Astrocyte (in vitro differentiated cells and primary cell): ENCODE results near the gene ENG. TPM values are rescaled to one million over a fixed set of nuclear protein-coding genes. Genes with fewer than 3 reads are reported as not detected.

ENCODE experiments used
- DNase-seq: peaks from one replicate; pipeline ENCODE4 v3.0.0-alpha.2; 2010; ENCODE audit warnings: low read depth
- FAIRE-seq: peaks from 2 replicates; lab custom pipeline; 2011; peaks lifted over from hg19 to GRCh38; lab: Jason Lieb, UNC
- H2AFZ ChIP-seq: 2 replicates; pipeline ENCODE4 v1.6.0; 2012; ENCODE audit warnings: low read depth, low read length, inconsistent platforms
- H3K27ac ChIP-seq: 2 replicates; pipeline ENCODE4 v1.5.1; 2011; ENCODE audit warnings: low read depth, low read length, inconsistent platforms
- H3K27me3 ChIP-seq: 2 replicates; pipeline ENCODE4 v1.6.0; 2011; ENCODE audit warnings: low read length, inconsistent platforms; ENCODE audit not compliant: insufficient read depth
- H3K36me3 ChIP-seq: 2 replicates; pipeline ENCODE4 v1.5.1; 2011; ENCODE audit warnings: low read length, inconsistent platforms; ENCODE audit not compliant: insufficient read depth
- H3K4me1 ChIP-seq: 2 replicates; pipeline ENCODE4 v1.5.1; 2011; ENCODE audit warnings: low read length, inconsistent platforms; ENCODE audit not compliant: insufficient read depth
- H3K4me2 ChIP-seq: 2 replicates; pipeline ENCODE4 v1.6.0; 2012; ENCODE audit warnings: low read length, inconsistent platforms
- H3K4me3 ChIP-seq: 2 replicates; pipeline ENCODE4 v1.5.1; 2011; ENCODE audit warnings: low read depth, mild to moderate bottlenecking, low read length, inconsistent platforms; ENCODE audit not compliant: insufficient read depth
- H3K79me2 ChIP-seq: 2 replicates; pipeline ENCODE4 v1.6.0; 2012; ENCODE audit warnings: mild to moderate bottlenecking, low read length, inconsistent platforms; ENCODE audit not compliant: insufficient read depth
- H3K9ac ChIP-seq: 2 replicates; pipeline ENCODE4 v1.6.0; 2012; ENCODE audit warnings: mild to moderate bottlenecking, low read length, inconsistent platforms
- H3K9me3 ChIP-seq: 2 replicates; pipeline ENCODE4 v1.5.1; 2012; ENCODE audit warnings: low read depth, mild to moderate bottlenecking, low read length, inconsistent platforms; ENCODE audit not compliant: insufficient read depth
- H4K20me1 ChIP-seq: 2 replicates; pipeline ENCODE4 v1.6.0; 2012; ENCODE audit warnings: low read length, inconsistent platforms; ENCODE audit not compliant: insufficient read depth
- H3K27ac Mint-ChIP-seq: one replicate; pipeline ENCODE4 v1.8.0; 2021; ENCODE audit warnings: mild to moderate bottlenecking, mixed read lengths; ENCODE audit not compliant: unreplicated experiment
- H3K27me3 Mint-ChIP-seq: one replicate; pipeline ENCODE4 v1.8.0; 2021; ENCODE audit warnings: low read depth, mixed read lengths; ENCODE audit not compliant: unreplicated experiment
- H3K36me3 Mint-ChIP-seq: one replicate; pipeline ENCODE4 v1.8.0; 2021; ENCODE audit warnings: low read depth, mixed read lengths; ENCODE audit not compliant: unreplicated experiment
- H3K4me1 Mint-ChIP-seq: one replicate; pipeline ENCODE4 v1.8.0; 2021; ENCODE audit warnings: low read depth, mixed read lengths; ENCODE audit not compliant: unreplicated experiment
- H3K4me3 Mint-ChIP-seq: one replicate; pipeline ENCODE4 v1.8.0; 2021; ENCODE audit warnings: mild to moderate bottlenecking, moderate library complexity, mixed read lengths; ENCODE audit not compliant: unreplicated experiment
- H3K9me3 Mint-ChIP-seq: one replicate; pipeline ENCODE4 v1.8.0; 2021; ENCODE audit warnings: mild to moderate bottlenecking, mixed read lengths; ENCODE audit not compliant: unreplicated experiment
- EZH2 ChIP-seq: IDR thresholded peaks from 2 replicates; pipeline ENCODE4 v1.6.1; 2012; ENCODE audit warnings: mild to moderate bottlenecking, low read length, inconsistent platforms; ENCODE audit not compliant: insufficient read depth
- total RNA-seq: library from RNA; stranded (reverse); gene quantifications from 2 replicates; pipeline ENCODE4 v1.2.1, GENCODE V29; 2021
- TF ChIP-seq, protein P1 (sequence below): IDR thresholded peaks from 2 replicates; pipeline ENCODE4 v1.5.1; 2011; ENCODE audit warnings: low read depth, mild to moderate bottlenecking, inconsistent platforms, low read length, moderate library complexity; ENCODE audit not compliant: insufficient read depth

The ENG gene
- total RNA-seq, 1 donor from 2014 or later, result 1.2 TPM

DNA sequence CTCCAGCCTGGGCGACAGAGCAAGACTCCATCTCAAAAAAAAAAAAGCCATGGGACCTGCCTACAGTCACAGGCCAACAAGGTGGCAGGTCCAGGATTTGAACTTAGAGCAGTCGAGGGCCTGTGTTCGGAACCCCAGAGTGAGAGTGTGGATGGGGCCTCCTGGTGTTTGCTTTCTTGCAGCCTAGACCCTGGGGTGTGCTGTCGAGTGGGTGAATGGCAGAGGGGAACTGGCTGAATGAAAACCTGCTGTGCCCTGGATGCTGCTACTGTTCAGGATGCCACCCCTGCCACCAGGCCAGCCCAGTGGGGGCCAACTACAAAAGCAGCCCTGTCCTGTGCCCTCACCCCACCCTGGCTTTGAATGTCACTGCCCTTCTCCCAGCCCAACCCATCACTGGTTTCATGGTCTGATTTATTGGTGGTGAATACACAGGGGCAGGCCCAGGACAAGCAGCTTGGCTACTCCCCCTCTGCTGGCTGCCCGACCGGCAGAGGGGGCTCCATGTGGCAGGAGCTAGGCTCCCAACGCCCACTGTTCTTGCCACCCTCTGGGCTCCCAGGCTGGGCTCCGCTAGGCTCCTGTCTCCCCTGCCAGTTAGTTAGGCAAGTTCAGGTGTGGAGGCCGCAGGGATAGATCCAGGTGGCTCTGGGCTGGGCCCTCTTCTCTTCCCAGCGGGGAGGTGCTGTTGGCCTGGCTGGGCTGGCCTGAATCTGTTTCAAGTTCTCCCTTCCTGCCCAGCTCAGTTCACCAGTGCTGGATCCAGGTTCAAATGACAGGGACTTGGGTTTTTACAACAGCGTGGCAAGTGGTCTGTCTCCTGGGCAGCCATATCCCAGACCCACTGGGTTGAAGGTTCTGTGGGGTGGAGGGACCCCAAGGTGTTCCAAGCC is 39.6 kb downstream of the ENG start:
- Mint-ChIP-seq H3K27ac (no peak overlapping the region), H3K4me3 (no peak overlapping the region)
- no peak for FAIRE-seq

DNA sequence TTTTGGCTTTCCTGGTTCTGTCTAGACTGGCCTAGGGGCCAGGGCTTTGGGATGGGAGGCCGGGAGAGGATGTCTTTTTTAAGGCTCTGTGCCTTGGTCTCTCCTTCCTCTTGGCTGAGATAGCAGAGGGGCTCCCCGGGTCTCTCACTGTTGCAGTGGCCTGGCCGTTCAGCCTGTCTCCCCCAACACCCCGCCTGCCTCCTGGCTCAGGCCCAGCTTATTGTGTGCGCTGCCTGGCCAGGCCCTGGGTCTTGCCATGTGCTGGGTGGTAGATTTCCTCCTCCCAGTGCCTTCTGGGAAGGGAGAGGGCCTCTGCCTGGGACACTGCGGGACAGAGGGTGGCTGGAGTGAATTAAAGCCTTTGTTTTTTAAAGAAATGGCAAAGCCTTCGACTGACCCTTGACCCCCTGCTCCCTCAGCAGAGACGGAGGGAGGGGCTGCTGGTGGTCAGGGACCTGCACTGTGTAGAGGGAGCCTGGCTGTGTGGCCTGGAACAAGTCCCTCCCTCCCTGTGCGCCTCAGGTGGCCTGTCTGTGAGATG is 40.7 kb downstream of the ENG start:
- FAIRE-seq (no peak), DNase-seq (no peak)
- no peak overlapping the region for H2AFZ ChIP-seq
- H3K36me3 Mint-ChIP-seq, result peaks cover 15% of the 10 kb centered on the region
- no peaks in the 10 kb centered on the region for H3K9me3 ChIP-seq
- H3K4me1 ChIP-seq, result no peaks in the 10 kb centered on the region
- H4K20me1 ChIP-seq, result peaks cover 18% of the 10 kb centered on the region
- no peaks in the 10 kb centered on the region for H3K9me3 Mint-ChIP-seq
- peaks cover 3% of the 10 kb centered on the region for H3K4me1 Mint-ChIP-seq
- H3K9ac ChIP-seq, result no peak overlapping the region
- no peak overlapping the region for H3K4me3 Mint-ChIP-seq
- TF ChIP-seq EZH2, result no peak
- TF ChIP-seq, protein P1, sequence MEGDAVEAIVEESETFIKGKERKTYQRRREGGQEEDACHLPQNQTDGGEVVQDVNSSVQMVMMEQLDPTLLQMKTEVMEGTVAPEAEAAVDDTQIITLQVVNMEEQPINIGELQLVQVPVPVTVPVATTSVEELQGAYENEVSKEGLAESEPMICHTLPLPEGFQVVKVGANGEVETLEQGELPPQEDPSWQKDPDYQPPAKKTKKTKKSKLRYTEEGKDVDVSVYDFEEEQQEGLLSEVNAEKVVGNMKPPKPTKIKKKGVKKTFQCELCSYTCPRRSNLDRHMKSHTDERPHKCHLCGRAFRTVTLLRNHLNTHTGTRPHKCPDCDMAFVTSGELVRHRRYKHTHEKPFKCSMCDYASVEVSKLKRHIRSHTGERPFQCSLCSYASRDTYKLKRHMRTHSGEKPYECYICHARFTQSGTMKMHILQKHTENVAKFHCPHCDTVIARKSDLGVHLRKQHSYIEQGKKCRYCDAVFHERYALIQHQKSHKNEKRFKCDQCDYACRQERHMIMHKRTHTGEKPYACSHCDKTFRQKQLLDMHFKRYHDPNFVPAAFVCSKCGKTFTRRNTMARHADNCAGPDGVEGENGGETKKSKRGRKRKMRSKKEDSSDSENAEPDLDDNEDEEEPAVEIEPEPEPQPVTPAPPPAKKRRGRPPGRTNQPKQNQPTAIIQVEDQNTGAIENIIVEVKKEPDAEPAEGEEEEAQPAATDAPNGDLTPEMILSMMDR, result no peak
- H3K27me3 Mint-ChIP-seq, result no peaks in the 10 kb centered on the region
- H3K27ac Mint-ChIP-seq, result no peak overlapping the region
- no peak overlapping the region for H3K27ac ChIP-seq
- no peaks in the 10 kb centered on the region for H3K27me3 ChIP-seq
- peaks cover 11% of the 10 kb centered on the region for H3K36me3 ChIP-seq
- H3K4me3 ChIP-seq, result no peak overlapping the region
- no peak overlapping the region for H3K4me2 ChIP-seq
- H3K79me2 ChIP-seq, result no peaks in the 10 kb centered on the region

More for the DNA sequence above, 39.6 kb downstream of the ENG start:
- TF ChIP-seq EZH2, result no peak
- TF ChIP-seq, protein P1, result no peak
- Histone ChIP-seq H3K79me2 (no peaks in the 10 kb centered on the region), H3K4me3 (no peak overlapping the region), H3K36me3 (peaks cover 13% of the 10 kb centered on the region), H3K27ac (no peak overlapping the region), H4K20me1 (peaks cover 13% of the 10 kb centered on the region), H3K27me3 (no peaks in the 10 kb centered on the region), H3K4me2 (no peak overlapping the region), H3K9me3 (no peaks in the 10 kb centered on the region), H3K4me1 (no peaks in the 10 kb centered on the region), H3K9ac (no peak overlapping the region), H2AFZ (no peak overlapping the region)
- Mint-ChIP-seq H3K4me1 (peaks cover 3% of the 10 kb centered on the region), H3K27me3 (no peaks in the 10 kb centered on the region), H3K9me3 (no peaks in the 10 kb centered on the region), H3K36me3 (peaks cover 12% of the 10 kb centered on the region)
- no peak for DNase-seq
